Measurements from ENCODE around the gene ATP8A1. TPM values are rescaled to one million over a fixed set of nuclear protein-coding genes. Genes with fewer than 3 reads are reported as not detected.
A peak's percentile ranks its signal among the peaks of the same experiment; 100 is the strongest.

ATP8A1 gene
- total and polyA plus RNA-seq, 2 of the 8 experiments (the other 6 are each of a cell fraction or from before 2014, with no cell fraction given), result 3.7 to 14.9 TPM

DNA sequence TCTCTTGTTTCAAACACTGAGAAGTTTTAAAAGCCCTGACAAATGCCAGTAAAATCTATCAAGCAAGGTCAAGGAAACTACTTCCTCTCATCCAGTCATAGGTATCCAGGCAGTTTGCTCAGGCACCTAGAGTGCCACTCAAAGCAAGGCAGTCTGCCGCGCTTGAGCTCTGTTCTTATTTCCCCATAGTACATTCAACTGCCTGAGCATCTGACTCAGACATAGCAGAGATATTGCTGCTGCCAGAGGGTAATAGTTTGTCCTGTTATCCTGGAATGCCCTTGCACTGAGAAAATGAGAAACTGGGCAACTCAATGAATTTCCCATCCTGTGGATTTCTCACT is 16.1 kb upstream of the ATP8A1 start:
- Histone ChIP-seq H3K56ac (replicated peaks; ENCODE audit: insufficient read length, low read depth, low read length) (no peak overlapping the region), H4K5ac (ENCODE audit: insufficient read length, low read depth, low read length) (no peak overlapping the region), H3K27me3 (replicated peaks in 1 of 4; ENCODE audit: control insufficient read depth in 3 of 4, extremely low read depth in 1 of 4, insufficient read depth in 3 of 4, low read length in 3 of 4) (no peaks in the 10 kb centered on the region), H2BK5ac (ENCODE audit: low read depth, low read length) (no peak overlapping the region), H3K4me1 (replicated peaks in 1 of 4; ENCODE audit: control insufficient read depth in 3 of 4, insufficient read depth in 4 of 4, low read length in 3 of 4) (peaks cover 0 to 5% (median 0%) of the 10 kb centered on the region in 4 experiments; a peak in 1 of 7 replicates), H4K91ac (replicated peaks; ENCODE audit: insufficient read length, low read length) (no peak overlapping the region), H3K9ac (replicated peaks in 1 of 4; ENCODE audit: extremely low read depth in 1 of 4, low read depth in 3 of 4, low read length in 3 of 4) (no peak overlapping the region), H2BK12ac (ENCODE audit: low read depth, low read length) (no peak overlapping the region), H3K79me1 (ENCODE audit: low read depth, low read length) (no peaks in the 10 kb centered on the region), H4K8ac (ENCODE audit: extremely low read depth, insufficient read depth, low read length) (no peak overlapping the region), H3K36me3 (ENCODE audit: control insufficient read depth in 2 of 4, insufficient read depth in 4 of 4, low read length in 3 of 4) (peaks cover 0 to 4% (median 0%) of the 10 kb centered on the region in 4 experiments; a peak in 3 of 8 replicates), H3K23me2 (ENCODE audit: low read depth, low read length) (no peaks in the 10 kb centered on the region), H2AFZ (ENCODE audit: low read length) (peak overlapping the region; percentile 79; the same call in 1 of the 2 replicates), H2BK15ac (ENCODE audit: low read length) (no peak overlapping the region), H3K23ac (ENCODE audit: insufficient read length) (no peak overlapping the region), H3K79me2 (ENCODE audit: control insufficient read depth in 1 of 2, insufficient read depth in 2 of 2, low read length in 2 of 2) (no peaks in the 10 kb centered on the region), H4K20me1 (replicated peaks in 1 of 2; ENCODE audit: control insufficient read depth in 1 of 2, insufficient read depth in 2 of 2, low read length in 2 of 2) (no peaks in the 10 kb centered on the region), H3K4ac (replicated peaks; ENCODE audit: insufficient read length, low read depth, low read length) (no peak overlapping the region), H3K27ac (ENCODE audit: low read depth, low read length) (no peak overlapping the region), H3K4me3 (ENCODE audit: extremely low read depth in 1 of 4, insufficient read depth in 2 of 4, low read depth in 3 of 4, low read length in 4 of 4) (no peak overlapping the region), H3K9me3 (ENCODE audit: insufficient read depth in 2 of 2, low read depth in 1 of 2, low read length in 1 of 2) (peaks cover 3 to 4% of the 10 kb centered on the region in 2 experiments; a peak in 1 of 4 replicates), H2BK20ac (ENCODE audit: low read length) (no peak overlapping the region), H2BK120ac (replicated peaks; ENCODE audit: low read depth, low read length) (no peak overlapping the region), H3K14ac (ENCODE audit: insufficient read length) (no peak overlapping the region), H2AK5ac (ENCODE audit: low read depth, low read length) (no peak overlapping the region), H3K4me2 (ENCODE audit: insufficient read depth in 1 of 2, low read depth in 2 of 2, low read length in 2 of 2) (no peak overlapping the region), H3K18ac (ENCODE audit: extremely low read depth, low read length) (no peak overlapping the region)
- CTCF ChIA-PET (ENCODE audit: partially characterized antibody), result interaction anchor here (1.3 kb wide), 1 partner anchor 16 kb away, joined by 4 read pairs; the partner anchor contains the start of gene ATP8A1
- 94% methylated on average over 2 of the region's 2 CpGs; no CpG with 5 or more reads in 1 of the 2 experiments for WGBS, 2 experiments (ENCODE audit: extremely low coverage in 1 of 2, insufficient coverage in 1 of 2, insufficient read length in 1 of 2, insufficient replicate concordance in 2 of 2, low coverage in 1 of 2, low lambda C conversion rate in 2 of 2, missing lambda C conversion rate in 1 of 2)
- TF ChIP-seq RAD21 (IDR thresholded peaks at IDR 0.05 in 1 of 2, conservative IDR thresholded peaks at IDR 0.05 in 1 of 2; ENCODE audit: low read depth in 2 of 2, low read length in 2 of 2) (no peak), RFX5 (IDR thresholded peaks at IDR 0.05; ENCODE audit: borderline replicate concordance, low read depth, low read length) (0 out of 2 replicates have a peak, but pooled peaks have one; percentile 17)
- POLR2A ChIA-PET (ENCODE audit: partially characterized antibody), result interaction anchor here (1.3 kb wide), 1 partner anchor 16 kb away, joined by 6 read pairs; the partner anchor contains the start of gene ATP8A1
- FAIRE-seq, result no peak
- DNase-seq (ENCODE audit: low read depth in 1 of 2, low spot score in 2 of 2), result no peak
